Endodermal cell (in vitro differentiated cells): ENCODE data around the gene S100A5. TPM values are rescaled to one million over a fixed set of nuclear protein-coding genes. Genes with fewer than 3 reads are reported as not detected.
"Not testable (repeated sequence)": the region's sequence is repeated elsewhere in the genome, so short reads cannot be mapped to it uniquely, and the experiment has no call there.

ENCODE experiments used
- DNase-seq: peaks from one replicate; pipeline ENCODE4 v3.0.0-alpha.2; 2017
- H3K27ac ChIP-seq: 2 replicates; pipeline ENCODE4 v1.5.1; 2013; ENCODE audit warnings: mild to moderate bottlenecking, low read depth, low read length, moderate library complexity
- H3K27me3 ChIP-seq: 2 replicates; pipeline ENCODE4 v1.6.1; 2013; ENCODE audit warnings: mild to moderate bottlenecking, low read length, moderate library complexity; ENCODE audit not compliant: insufficient read depth, control insufficient read depth, poor library complexity, severe bottlenecking
- H3K36me3 ChIP-seq: 2 replicates; pipeline ENCODE4 v1.7.0; 2013; ENCODE audit warnings: mild to moderate bottlenecking, low read length, moderate library complexity; ENCODE audit not compliant: control insufficient read depth, insufficient read depth
- H3K4me1 ChIP-seq: one replicate; pipeline ENCODE4 v1.7.0; 2013; ENCODE audit warnings: low read length; ENCODE audit not compliant: control insufficient read depth, insufficient read depth
- H3K4me3 ChIP-seq: 2 replicates; pipeline ENCODE4 v1.5.1; 2013; ENCODE audit warnings: mild to moderate bottlenecking, low read length, moderate library complexity
- H3K9ac ChIP-seq: 2 replicates; pipeline ENCODE4 v1.6.1; 2013; ENCODE audit warnings: mild to moderate bottlenecking, low read length, moderate library complexity; ENCODE audit not compliant: poor library complexity, severe bottlenecking; ENCODE audit errors: extremely low read depth
- H3K9me3 ChIP-seq: 2 replicates; pipeline ENCODE4 v1.6.1; 2013; ENCODE audit warnings: mild to moderate bottlenecking, low read length, moderate library complexity; ENCODE audit not compliant: control insufficient read depth
- H3K27ac Mint-ChIP-seq: 2 replicates; pipeline ENCODE4 v1.8.0; 2020; ENCODE audit warnings: mixed read lengths
- H3K27me3 Mint-ChIP-seq: 2 replicates; pipeline ENCODE4 v1.8.0; 2021; ENCODE audit warnings: mild to moderate bottlenecking, mixed read lengths; ENCODE audit not compliant: insufficient read depth
- H3K36me3 Mint-ChIP-seq: 2 replicates; pipeline ENCODE4 v1.8.0; 2020; ENCODE audit warnings: low read depth, mixed read lengths
- H3K4me1 Mint-ChIP-seq: 2 replicates; pipeline ENCODE4 v1.8.0; 2020; ENCODE audit warnings: mixed read lengths
- H3K4me3 Mint-ChIP-seq: 2 replicates; pipeline ENCODE4 v1.8.0; 2020; ENCODE audit warnings: mild to moderate bottlenecking, moderate library complexity, mixed read lengths
- H3K9me3 Mint-ChIP-seq: 2 replicates; pipeline ENCODE4 v1.8.0; 2020; ENCODE audit warnings: mild to moderate bottlenecking, mixed read lengths
- WGBS, 2 experiments: methylation state at CpG; one replicate each; pipeline versions ENCODE4 v1.1.5 to v1.1.7; 2013; ENCODE audit warnings: missing lambda C conversion rate in 2 of 2, mixed read lengths in 1 of 2; ENCODE audit not compliant: insufficient coverage in 1 of 2, insufficient read length in 1 of 2; 5-methylcytosine and 5-hydroxymethylcytosine counted together
- total RNA-seq, 2 donors: library from RNA; stranded (reverse); fragmentation: NEBNext Ultra II Directional in 1 of 2; extraction: Animal tissue kit (Norgen Biotek cat#: 25700) in 1 of 2; gene quantifications; 2 replicates in 1 of 2; 3 replicates in 1 of 2; pipeline ENCODE4 v1.2.1, GENCODE V29; 2021
- TF ChIP-seq, protein P1 (sequence below): fragments of 200-600 bp; sonication (generic); conservative IDR thresholded peaks from 2 replicates; pipeline ENCODE4 v1.5.0; 2021; ENCODE audit warnings: antibody characterized with exemption, mild to moderate bottlenecking

S100A5 gene
- total RNA-seq, 2 donors from 2014 or later = not detected

DNA sequence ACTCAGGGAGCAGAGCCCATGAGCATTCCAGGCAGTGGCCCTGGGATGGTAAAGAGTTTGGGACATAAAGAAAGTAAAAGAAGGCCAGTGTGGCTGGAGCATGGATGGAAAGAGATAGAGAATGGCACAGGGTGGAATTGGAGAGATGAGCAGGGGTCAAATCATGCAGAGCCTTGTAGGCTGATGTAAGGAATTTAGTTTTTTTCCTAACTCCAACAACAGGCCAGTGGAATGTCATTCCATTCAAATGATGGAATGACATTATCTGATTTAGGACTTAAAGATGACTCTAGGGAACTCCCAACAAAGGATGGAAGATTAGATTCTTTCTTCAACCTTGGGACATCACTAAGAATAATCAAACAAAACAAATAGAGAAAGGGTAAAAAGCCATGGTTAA, 37.8 kb upstream of the S100A5 start:
- Mint-ChIP-seq H3K36me3 (peaks cover 3% of the 10 kb centered on the region), H3K9me3 (peaks cover 24% of the 10 kb centered on the region), H3K27me3 (no peaks in the 10 kb centered on the region), H3K4me1 (peaks cover 27% of the 10 kb centered on the region), H3K27ac (peak overlapping the region; percentile 95), H3K4me3 (no peak overlapping the region)
- peak overlapping the region; percentile 67 for H3K27ac ChIP-seq
- H3K36me3 ChIP-seq = no peaks in the 10 kb centered on the region
- TF ChIP-seq, protein P1, sequence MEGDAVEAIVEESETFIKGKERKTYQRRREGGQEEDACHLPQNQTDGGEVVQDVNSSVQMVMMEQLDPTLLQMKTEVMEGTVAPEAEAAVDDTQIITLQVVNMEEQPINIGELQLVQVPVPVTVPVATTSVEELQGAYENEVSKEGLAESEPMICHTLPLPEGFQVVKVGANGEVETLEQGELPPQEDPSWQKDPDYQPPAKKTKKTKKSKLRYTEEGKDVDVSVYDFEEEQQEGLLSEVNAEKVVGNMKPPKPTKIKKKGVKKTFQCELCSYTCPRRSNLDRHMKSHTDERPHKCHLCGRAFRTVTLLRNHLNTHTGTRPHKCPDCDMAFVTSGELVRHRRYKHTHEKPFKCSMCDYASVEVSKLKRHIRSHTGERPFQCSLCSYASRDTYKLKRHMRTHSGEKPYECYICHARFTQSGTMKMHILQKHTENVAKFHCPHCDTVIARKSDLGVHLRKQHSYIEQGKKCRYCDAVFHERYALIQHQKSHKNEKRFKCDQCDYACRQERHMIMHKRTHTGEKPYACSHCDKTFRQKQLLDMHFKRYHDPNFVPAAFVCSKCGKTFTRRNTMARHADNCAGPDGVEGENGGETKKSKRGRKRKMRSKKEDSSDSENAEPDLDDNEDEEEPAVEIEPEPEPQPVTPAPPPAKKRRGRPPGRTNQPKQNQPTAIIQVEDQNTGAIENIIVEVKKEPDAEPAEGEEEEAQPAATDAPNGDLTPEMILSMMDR = no peak
- H3K4me1 ChIP-seq = peaks cover 13% of the 10 kb centered on the region
- H3K9ac ChIP-seq = peak overlapping the region; percentile 77
- H3K9me3 ChIP-seq = peaks cover 8% of the 10 kb centered on the region
- peak overlapping the region; percentile 6 for H3K4me3 ChIP-seq
- DNase-seq = no peak
- H3K27me3 ChIP-seq = no peaks in the 10 kb centered on the region

DNA sequence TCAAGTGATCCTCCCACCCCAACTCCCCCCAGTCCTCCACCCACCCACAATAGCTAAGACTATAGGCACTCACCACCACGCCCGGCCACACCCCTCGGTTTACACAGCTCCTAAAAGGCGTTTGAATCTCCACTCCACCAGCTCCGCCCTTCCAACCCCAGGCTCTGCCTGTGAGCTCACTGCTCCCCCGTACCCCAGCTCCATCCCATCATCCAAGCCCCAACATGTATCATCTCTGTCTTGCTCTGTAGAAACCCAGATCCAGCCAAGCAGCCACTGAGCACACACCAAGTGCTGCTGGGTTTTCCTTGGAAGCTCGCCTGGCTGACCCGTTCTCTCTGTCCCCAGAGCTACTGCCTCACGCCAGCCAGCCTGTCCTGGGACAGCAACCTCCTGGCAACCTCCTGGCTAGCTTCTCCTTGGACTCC, 36.9 kb upstream of the S100A5 start:
- Histone ChIP-seq H3K27me3 (no peaks in the 10 kb centered on the region), H3K4me3 (peak overlapping the region; percentile 39), H3K9me3 (peaks cover 8% of the 10 kb centered on the region), H3K36me3 (no peaks in the 10 kb centered on the region), H3K9ac (peak overlapping the region; percentile 77), H3K27ac (no peak overlapping the region), H3K4me1 (peaks cover 13% of the 10 kb centered on the region)
- Mint-ChIP-seq H3K9me3 (peaks cover 29% of the 10 kb centered on the region), H3K27ac (peak overlapping the region; percentile 95), H3K27me3 (no peaks in the 10 kb centered on the region), H3K4me3 (no peak overlapping the region), H3K4me1 (peaks cover 27% of the 10 kb centered on the region), H3K36me3 (peaks cover 3% of the 10 kb centered on the region)
- 77 to 87% methylated on average over 3 to 9 of the region's 9 CpGs for WGBS, 2 experiments
- TF ChIP-seq, protein P1 = no peak
- DNase-seq = no peak

DNA sequence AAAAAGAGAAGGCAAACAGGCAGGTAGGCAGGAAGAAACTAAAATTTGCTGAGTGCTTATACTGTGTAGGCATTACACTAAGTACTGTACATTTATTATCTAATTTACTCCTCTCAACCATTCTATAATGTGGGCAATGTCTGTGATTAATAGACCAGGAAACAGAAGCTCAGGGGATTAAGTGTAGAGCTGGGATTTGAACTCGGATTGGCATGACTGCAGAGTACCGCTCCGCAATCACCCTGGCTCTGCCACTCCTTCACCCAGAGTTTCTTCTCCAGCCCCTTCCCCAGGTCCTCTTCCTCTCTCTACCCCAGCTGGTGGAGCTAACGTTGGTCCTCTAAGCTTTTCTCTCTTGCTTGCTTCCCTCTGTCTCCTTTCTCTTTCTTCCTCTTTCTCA, 36.4 kb upstream of the S100A5 start:
- Histone ChIP-seq H3K4me1 (peaks cover 13% of the 10 kb centered on the region), H3K36me3 (no peaks in the 10 kb centered on the region), H3K27ac (no peak overlapping the region), H3K4me3 (no peak overlapping the region), H3K9me3 (peaks cover 8% of the 10 kb centered on the region), H3K9ac (peak overlapping the region; percentile 18), H3K27me3 (no peaks in the 10 kb centered on the region)
- 84 to 93% methylated on average over 3 to 4 of the region's 4 CpGs for WGBS, 2 experiments
- DNase-seq = no peak
- H3K4me3 Mint-ChIP-seq = no peak overlapping the region
- TF ChIP-seq, protein P1 = no peak
- H3K27ac Mint-ChIP-seq = peak overlapping the region; percentile 95
- peaks cover 3% of the 10 kb centered on the region for H3K36me3 Mint-ChIP-seq
- H3K4me1 Mint-ChIP-seq = peaks cover 27% of the 10 kb centered on the region
- H3K9me3 Mint-ChIP-seq = peaks cover 30% of the 10 kb centered on the region
- no peaks in the 10 kb centered on the region for H3K27me3 Mint-ChIP-seq

DNA sequence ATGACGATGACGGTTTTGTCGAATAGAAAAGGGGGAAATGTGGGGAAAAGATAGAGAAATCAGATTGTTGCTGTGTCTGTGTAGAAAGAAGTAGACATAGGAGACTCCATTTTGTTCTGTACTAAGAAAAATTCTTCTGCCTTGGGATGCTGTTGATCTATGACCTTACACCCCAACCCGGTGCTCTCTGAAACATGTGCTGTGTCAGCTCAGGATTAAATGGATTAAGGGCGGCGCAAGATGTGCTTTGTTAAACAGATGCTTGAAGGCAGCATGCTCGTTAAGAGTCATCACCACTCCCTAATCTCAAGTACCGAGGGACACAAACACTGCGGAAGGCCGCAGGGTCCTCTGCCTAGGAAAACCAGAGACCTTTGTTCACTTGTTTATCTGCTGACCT, 34.8 kb upstream of the S100A5 start:
- H3K36me3 Mint-ChIP-seq, H3K4me1 ChIP-seq, DNase-seq, H3K27ac Mint-ChIP-seq, H3K36me3 ChIP-seq, H3K27ac ChIP-seq, H3K4me3 ChIP-seq, H3K9me3 ChIP-seq, H3K27me3 ChIP-seq, H3K27me3 Mint-ChIP-seq, H3K9ac ChIP-seq, H3K4me3 Mint-ChIP-seq: not testable (repeated sequence)
- peaks cover 29% of the 10 kb centered on the region for H3K9me3 Mint-ChIP-seq
- peaks cover 28% of the 10 kb centered on the region for H3K4me1 Mint-ChIP-seq
- WGBS, 2 experiments = 93 to 100% methylated on average over 3 to 4 of the region's 10 CpGs

DNA sequence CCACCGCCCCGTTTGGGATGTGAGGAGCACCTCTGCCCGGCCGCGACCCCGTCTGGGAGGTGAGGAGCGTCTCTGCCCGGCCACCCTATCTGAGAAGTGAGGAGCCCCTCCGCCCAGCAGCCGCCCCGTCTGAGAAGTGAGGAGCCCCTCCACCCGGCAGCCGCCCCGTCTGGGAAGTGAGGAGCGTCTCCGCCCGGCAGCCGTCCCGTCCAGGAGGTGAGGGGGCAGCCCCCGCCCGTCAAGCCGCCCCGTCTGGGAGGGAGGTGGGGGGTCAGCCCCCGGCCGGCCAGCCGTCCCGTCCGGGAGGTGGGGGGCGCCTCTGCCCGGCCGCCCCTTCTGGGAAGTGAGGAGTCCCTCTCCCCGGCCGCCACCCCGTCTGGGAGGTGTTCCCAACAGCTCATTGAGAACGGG, 34.4 kb upstream of the S100A5 start:
- not testable (repeated sequence) for H3K4me3 Mint-ChIP-seq, H3K9me3 ChIP-seq, H3K4me3 ChIP-seq, H3K27ac Mint-ChIP-seq, DNase-seq, H3K4me1 ChIP-seq, H3K36me3 ChIP-seq, H3K36me3 Mint-ChIP-seq, H3K27me3 ChIP-seq, H3K9ac ChIP-seq, H3K27ac ChIP-seq, H3K27me3 Mint-ChIP-seq
- Mint-ChIP-seq H3K4me1 (peaks cover 28% of the 10 kb centered on the region), H3K9me3 (peaks cover 29% of the 10 kb centered on the region)
- WGBS, 2 experiments = 91 to 98% methylated on average over 7 to 35 of the region's 35 CpGs
